WTC11 (cell line): ENCODE results near the gene RGS7. TPM values are rescaled to one million over a fixed set of nuclear protein-coding genes. Genes with fewer than 3 reads are reported as not detected.

Experiments
- ATAC-seq: fragments of 200-7000 bp; cut with Tn5 transposase; 2 replicates; pipeline ENCODE4 v1.10.0; 2021; ENCODE audit warnings: mild to moderate bottlenecking, moderate library complexity
- CTCF ChIA-PET: fragments of 300-600 bp; sonication (Branson Sonifier 250); formaldehyde crosslinking; loops from one replicate; lab custom pipeline; 2021; ENCODE audit warnings: antibody characterized with exemption; lab: Charles Lee
- POLR2A ChIA-PET: fragments of 350-600 bp; sonication (Branson Sonifier 250); formaldehyde crosslinking; loops from one replicate; lab custom pipeline; 2021; ENCODE audit warnings: antibody characterized with exemption; lab: Charles Lee
- DNase-seq: peaks from one replicate; pipeline ENCODE4 v3.0.0; 2021; ENCODE audit warnings: low spot score
- H3K27ac Mint-ChIP-seq: 2 replicates; pipeline ENCODE4 v1.8.0; 2021; ENCODE audit warnings: mixed read lengths
- H3K27me3 Mint-ChIP-seq: 2 replicates; pipeline ENCODE4 v1.8.0; 2021; ENCODE audit warnings: low read depth, mild to moderate bottlenecking, moderate library complexity, mixed read lengths
- H3K36me3 Mint-ChIP-seq: 2 replicates; pipeline ENCODE4 v1.8.0; 2021; ENCODE audit warnings: mixed read lengths
- H3K4me1 Mint-ChIP-seq: 2 replicates; pipeline ENCODE4 v1.8.0; 2022; ENCODE audit warnings: mixed read lengths
- H3K4me3 Mint-ChIP-seq: 2 replicates; pipeline ENCODE4 v1.8.0; 2021; ENCODE audit warnings: mild to moderate bottlenecking, moderate library complexity, mixed read lengths
- H3K9me3 Mint-ChIP-seq: 2 replicates; pipeline ENCODE4 v1.8.0; 2021; ENCODE audit warnings: mixed read lengths
- CREB1 ChIP-seq: sonication (generic); formaldehyde crosslinking; IDR thresholded peaks from 2 replicates; pipeline ENCODE4 v1.8.0; 2023; ENCODE audit warnings: mild to moderate bottlenecking, missing genetic modification reagents
- GABPB1 ChIP-seq: sonication (generic); formaldehyde crosslinking; IDR thresholded peaks from 2 replicates; pipeline ENCODE4 v1.8.1; 2023; ENCODE audit warnings: mild to moderate bottlenecking, missing genetic modification reagents
- JUN ChIP-seq: sonication (generic); formaldehyde crosslinking; IDR thresholded peaks from 2 replicates; pipeline ENCODE4 v1.8.0; 2023; ENCODE audit warnings: mild to moderate bottlenecking, missing genetic modification reagents
- NFATC4 ChIP-seq: fragments of 250-450 bp; sonication (Bioruptor Pico); IDR thresholded peaks from 2 replicates; pipeline ENCODE4 v1.9.0; 2021; ENCODE audit warnings: mild to moderate bottlenecking
- NFYB ChIP-seq: sonication (generic); formaldehyde crosslinking; conservative IDR thresholded peaks from 2 replicates; pipeline ENCODE4 v1.8.0; 2022; ENCODE audit warnings: low read depth, missing genetic modification reagents
- OVOL2 ChIP-seq: fragments of 250-450 bp; sonication (Bioruptor Pico); IDR thresholded peaks from 2 replicates; pipeline ENCODE4 v1.9.0; 2021; ENCODE audit warnings: mild to moderate bottlenecking, borderline replicate concordance
- SMAD3 ChIP-seq: sonication (generic); formaldehyde crosslinking; IDR thresholded peaks from 2 replicates; pipeline ENCODE4 v1.8.0; 2022; ENCODE audit warnings: missing genetic modification reagents, mild to moderate bottlenecking, borderline replicate concordance
- SMAD4 ChIP-seq: sonication (generic); formaldehyde crosslinking; IDR thresholded peaks from 2 replicates; pipeline ENCODE4 v1.8.0; 2022; ENCODE audit warnings: mild to moderate bottlenecking, missing genetic modification reagents
- SP1 ChIP-seq: sonication (generic); formaldehyde crosslinking; conservative IDR thresholded peaks from 2 replicates; pipeline ENCODE4 v1.8.1; 2022; ENCODE audit warnings: missing genetic modification reagents
- USF1 ChIP-seq: sonication (generic); formaldehyde crosslinking; IDR thresholded peaks from 2 replicates; pipeline ENCODE4 v1.8.0; 2022; ENCODE audit warnings: mild to moderate bottlenecking, missing genetic modification reagents
- ZNF263 ChIP-seq: sonication (generic); formaldehyde crosslinking; IDR thresholded peaks from 2 replicates; pipeline ENCODE4 v1.8.1; 2022; ENCODE audit warnings: low read depth, mild to moderate bottlenecking, moderate library complexity, missing genetic modification reagents
- ZNF416 ChIP-seq: fragments of 250-450 bp; sonication (Bioruptor Pico); IDR thresholded peaks from 2 replicates; pipeline ENCODE4 v1.9.0; 2021; ENCODE audit warnings: mild to moderate bottlenecking, inconsistent platforms
- ZNF425 ChIP-seq: fragments of 250-450 bp; sonication (Bioruptor Pico); conservative IDR thresholded peaks from 2 replicates; pipeline ENCODE4 v1.9.0; 2021; ENCODE audit warnings: mild to moderate bottlenecking
- ZNF532 ChIP-seq: fragments of 250-450 bp; sonication (Bioruptor Pico); IDR thresholded peaks from 2 replicates; pipeline ENCODE4 v1.9.0; 2021; ENCODE audit warnings: mild to moderate bottlenecking, borderline replicate concordance
- total RNA-seq: library from RNA; stranded (reverse); gene quantifications from 3 replicates; pipeline ENCODE4 v1.2.3, GENCODE V29; 2021
- TF ChIP-seq, protein P1 (sequence below): sonication (generic); formaldehyde crosslinking; IDR thresholded peaks from 2 replicates; pipeline ENCODE4 v1.8.1; 2023; ENCODE audit warnings: mild to moderate bottlenecking, missing genetic modification reagents
- TF ChIP-seq, protein P2 (sequence below): sonication (generic); formaldehyde crosslinking; IDR thresholded peaks from 2 replicates; pipeline ENCODE4 v1.8.0; 2022; ENCODE audit warnings: mild to moderate bottlenecking, missing genetic modification reagents
- TF ChIP-seq, protein P3 (sequence below): fragments of 250-450 bp; sonication (Bioruptor Pico); IDR thresholded peaks from 2 replicates; pipeline ENCODE4 v1.8.0; 2021; ENCODE audit warnings: mild to moderate bottlenecking
- TF ChIP-seq, protein P4 (sequence below): sonication (generic); formaldehyde crosslinking; IDR thresholded peaks from 2 replicates; pipeline ENCODE4 v1.8.0; 2022; ENCODE audit warnings: mild to moderate bottlenecking, missing genetic modification reagents
- TF ChIP-seq, protein P5 (sequence below): sonication (generic); formaldehyde crosslinking; conservative IDR thresholded peaks from 2 replicates; pipeline ENCODE4 v1.8.1; 2022; ENCODE audit warnings: mild to moderate bottlenecking, missing genetic modification reagents

Gene RGS7
- total RNA-seq, 1 experiment from 2014 or later, result 1.2 TPM

DNA sequence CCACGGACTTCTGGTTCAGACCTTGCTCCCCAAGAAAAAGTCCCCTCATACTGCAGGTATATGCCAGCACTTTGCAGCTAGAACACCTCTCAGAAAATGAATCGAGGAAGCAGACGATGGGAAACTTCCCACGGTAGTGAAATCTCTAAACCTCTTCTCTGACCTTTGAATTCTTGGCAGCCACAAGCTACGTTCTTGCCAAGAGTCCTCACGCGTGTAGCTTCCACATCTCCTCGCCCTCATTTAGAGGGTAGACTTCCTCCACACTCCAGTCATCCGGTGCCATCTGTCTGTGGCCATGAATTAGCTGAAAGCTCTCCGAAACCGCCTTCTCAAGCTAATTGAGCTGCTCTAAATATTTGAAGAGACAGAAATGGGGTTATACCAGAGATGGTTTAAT, 127.8 kb downstream of the RGS7 start (continued):
- TF ChIP-seq SP1 (CRISPR knock-in tag), result no peak
- TF ChIP-seq ZNF263 (CRISPR knock-in tag), result no peak
- TF ChIP-seq, protein P1, sequence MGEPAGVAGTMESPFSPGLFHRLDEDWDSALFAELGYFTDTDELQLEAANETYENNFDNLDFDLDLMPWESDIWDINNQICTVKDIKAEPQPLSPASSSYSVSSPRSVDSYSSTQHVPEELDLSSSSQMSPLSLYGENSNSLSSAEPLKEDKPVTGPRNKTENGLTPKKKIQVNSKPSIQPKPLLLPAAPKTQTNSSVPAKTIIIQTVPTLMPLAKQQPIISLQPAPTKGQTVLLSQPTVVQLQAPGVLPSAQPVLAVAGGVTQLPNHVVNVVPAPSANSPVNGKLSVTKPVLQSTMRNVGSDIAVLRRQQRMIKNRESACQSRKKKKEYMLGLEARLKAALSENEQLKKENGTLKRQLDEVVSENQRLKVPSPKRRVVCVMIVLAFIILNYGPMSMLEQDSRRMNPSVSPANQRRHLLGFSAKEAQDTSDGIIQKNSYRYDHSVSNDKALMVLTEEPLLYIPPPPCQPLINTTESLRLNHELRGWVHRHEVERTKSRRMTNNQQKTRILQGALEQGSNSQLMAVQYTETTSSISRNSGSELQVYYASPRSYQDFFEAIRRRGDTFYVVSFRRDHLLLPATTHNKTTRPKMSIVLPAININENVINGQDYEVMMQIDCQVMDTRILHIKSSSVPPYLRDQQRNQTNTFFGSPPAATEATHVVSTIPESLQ (CRISPR knock-in tag), result no peak
- no peak for TF ChIP-seq NFYB (CRISPR knock-in tag)

DNA sequence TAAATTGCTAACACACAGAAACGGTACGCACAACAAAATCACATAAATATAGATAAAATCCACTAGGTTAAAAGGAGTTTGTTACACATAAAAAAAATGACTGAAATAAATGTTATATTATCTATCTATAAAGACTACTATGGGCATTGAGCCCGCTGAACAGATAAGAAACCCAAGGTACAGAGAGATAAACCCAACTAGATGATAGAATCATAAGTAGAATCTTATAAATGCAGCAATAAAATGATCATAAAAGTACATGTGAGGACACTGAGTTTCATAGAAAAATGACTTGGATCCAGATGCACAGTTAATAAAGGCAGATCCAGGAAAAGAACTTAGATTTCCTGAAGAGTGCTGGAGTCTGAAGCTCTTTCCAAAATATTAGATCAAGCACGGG, 128.7 kb downstream of the RGS7 start:
- Mint-ChIP-seq H3K4me3 (no peak overlapping the region), H3K27me3 (no peaks in the 10 kb centered on the region), H3K27ac (no peak overlapping the region), H3K36me3 (0 out of 2 replicates have a peak, but pooled peaks cover under 1% of the 10 kb centered on the region), H3K4me1 (peaks cover 15% of the 10 kb centered on the region), H3K9me3 (peaks cover 8% of the 10 kb centered on the region)
- ChIA-PET POLR2A (no interaction called here), CTCF (no interaction called here)
- TF ChIP-seq, protein P2, sequence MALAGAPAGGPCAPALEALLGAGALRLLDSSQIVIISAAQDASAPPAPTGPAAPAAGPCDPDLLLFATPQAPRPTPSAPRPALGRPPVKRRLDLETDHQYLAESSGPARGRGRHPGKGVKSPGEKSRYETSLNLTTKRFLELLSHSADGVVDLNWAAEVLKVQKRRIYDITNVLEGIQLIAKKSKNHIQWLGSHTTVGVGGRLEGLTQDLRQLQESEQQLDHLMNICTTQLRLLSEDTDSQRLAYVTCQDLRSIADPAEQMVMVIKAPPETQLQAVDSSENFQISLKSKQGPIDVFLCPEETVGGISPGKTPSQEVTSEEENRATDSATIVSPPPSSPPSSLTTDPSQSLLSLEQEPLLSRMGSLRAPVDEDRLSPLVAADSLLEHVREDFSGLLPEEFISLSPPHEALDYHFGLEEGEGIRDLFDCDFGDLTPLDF (CRISPR knock-in tag), result no peak
- TF ChIP-seq, protein P3, sequence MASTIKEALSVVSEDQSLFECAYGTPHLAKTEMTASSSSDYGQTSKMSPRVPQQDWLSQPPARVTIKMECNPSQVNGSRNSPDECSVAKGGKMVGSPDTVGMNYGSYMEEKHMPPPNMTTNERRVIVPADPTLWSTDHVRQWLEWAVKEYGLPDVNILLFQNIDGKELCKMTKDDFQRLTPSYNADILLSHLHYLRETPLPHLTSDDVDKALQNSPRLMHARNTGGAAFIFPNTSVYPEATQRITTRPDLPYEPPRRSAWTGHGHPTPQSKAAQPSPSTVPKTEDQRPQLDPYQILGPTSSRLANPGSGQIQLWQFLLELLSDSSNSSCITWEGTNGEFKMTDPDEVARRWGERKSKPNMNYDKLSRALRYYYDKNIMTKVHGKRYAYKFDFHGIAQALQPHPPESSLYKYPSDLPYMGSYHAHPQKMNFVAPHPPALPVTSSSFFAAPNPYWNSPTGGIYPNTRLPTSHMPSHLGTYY, result no peak
- TF ChIP-seq ZNF416 (no peak), SMAD4 (CRISPR knock-in tag) (no peak), ZNF425 (CRISPR knock-in tag) (no peak), SMAD3 (no peak), USF1 (CRISPR knock-in tag) (no peak), ZNF532 (CRISPR knock-in tag) (no peak), OVOL2 (CRISPR knock-in tag) (no peak), NFATC4 (no peak), GABPB1 (CRISPR knock-in tag) (no peak), JUN (no peak), CREB1 (CRISPR knock-in tag) (no peak)
- TF ChIP-seq, protein P4, sequence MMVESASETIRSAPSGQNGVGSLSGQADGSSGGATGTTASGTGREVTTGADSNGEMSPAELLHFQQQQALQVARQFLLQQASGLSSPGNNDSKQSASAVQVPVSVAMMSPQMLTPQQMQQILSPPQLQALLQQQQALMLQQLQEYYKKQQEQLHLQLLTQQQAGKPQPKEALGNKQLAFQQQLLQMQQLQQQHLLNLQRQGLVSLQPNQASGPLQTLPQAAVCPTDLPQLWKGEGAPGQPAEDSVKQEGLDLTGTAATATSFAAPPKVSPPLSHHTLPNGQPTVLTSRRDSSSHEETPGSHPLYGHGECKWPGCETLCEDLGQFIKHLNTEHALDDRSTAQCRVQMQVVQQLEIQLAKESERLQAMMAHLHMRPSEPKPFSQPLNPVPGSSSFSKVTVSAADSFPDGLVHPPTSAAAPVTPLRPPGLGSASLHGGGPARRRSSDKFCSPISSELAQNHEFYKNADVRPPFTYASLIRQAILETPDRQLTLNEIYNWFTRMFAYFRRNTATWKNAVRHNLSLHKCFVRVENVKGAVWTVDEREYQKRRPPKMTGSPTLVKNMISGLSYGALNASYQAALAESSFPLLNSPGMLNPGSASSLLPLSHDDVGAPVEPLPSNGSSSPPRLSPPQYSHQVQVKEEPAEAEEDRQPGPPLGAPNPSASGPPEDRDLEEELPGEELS (CRISPR knock-in tag), result no peak
- TF ChIP-seq, protein P5, sequence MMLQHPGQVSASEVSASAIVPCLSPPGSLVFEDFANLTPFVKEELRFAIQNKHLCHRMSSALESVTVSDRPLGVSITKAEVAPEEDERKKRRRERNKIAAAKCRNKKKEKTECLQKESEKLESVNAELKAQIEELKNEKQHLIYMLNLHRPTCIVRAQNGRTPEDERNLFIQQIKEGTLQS (CRISPR knock-in tag), result no peak
- no peak for DNase-seq
- no peak for ATAC-seq
